Epithelial cell of prostate (primary cell): ENCODE data around the gene WFDC12.

ENCODE experiments used
- DNase-seq: peaks from one replicate; pipeline ENCODE4 v3.0.0-alpha.2; 2011; ENCODE audit warnings: low read depth, low spot score
- H3K27ac ChIP-seq: fragments of 450-650 bp; 2 replicates; pipeline ENCODE4 v1.5.1; 2017; ENCODE audit warnings: mild to moderate bottlenecking

The WFDC12 gene

DNA sequence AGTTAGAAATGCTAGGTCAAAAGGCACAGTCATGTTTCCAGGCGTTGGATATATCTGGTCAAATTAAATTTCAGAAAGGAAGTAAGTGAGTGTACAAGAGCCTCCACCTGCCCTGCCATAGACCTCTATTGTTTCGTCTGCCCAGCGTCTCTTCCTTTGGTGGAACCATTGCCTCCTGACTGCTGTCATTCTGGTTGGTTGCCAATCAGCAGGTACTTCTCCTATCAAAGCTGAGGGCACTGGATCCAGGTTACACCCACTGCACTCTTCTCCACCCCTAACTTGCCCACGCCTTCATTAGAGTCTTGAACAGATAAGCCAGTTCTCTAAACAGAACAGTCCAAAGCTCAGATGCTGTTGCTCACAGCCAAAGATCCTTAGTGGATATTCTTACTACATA, 6.7 kb downstream of the WFDC12 start:
- no peak overlapping the region for H3K27ac ChIP-seq
- DNase-seq = no peak

DNA sequence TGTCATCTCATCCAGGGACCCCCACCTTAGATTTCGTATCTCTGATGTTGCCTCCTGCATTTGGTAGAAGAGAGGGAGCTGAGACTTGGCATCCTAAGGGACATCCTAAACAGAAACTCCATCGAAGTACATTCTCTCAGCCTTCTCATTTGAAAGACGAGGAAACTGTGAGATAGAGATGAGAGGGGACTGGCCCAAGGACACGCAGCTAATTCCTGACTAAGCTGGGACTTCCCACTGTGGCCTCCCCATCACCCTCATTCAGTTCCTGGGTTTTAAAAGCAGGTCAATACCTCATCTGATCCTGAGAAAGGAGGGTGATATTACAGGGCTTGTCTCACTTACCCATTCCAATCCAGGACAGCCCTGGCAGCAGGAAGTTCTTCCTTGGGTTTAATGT, 8.4 kb downstream of the WFDC12 start:
- DNase-seq = no peak

GRCh38 chr20:45115386-45115774, 8.9 kb downstream of the WFDC12 start:
- H3K27ac ChIP-seq = peak overlapping the region; percentile 32
- DNase-seq = no peak

More for the DNA sequence above, 8.4 kb downstream of the WFDC12 start:
- no peak overlapping the region for H3K27ac ChIP-seq

GRCh38 chr20:45114465-45115385, 9.5 kb downstream of the WFDC12 start, which contains the start of gene WFDC5:
WFDC5 (minus strand) TSS chr20:45115174; CDS start chr20:45115083, 91 bp downstream.
- H3K27ac ChIP-seq = peak within 1 kb of the TSS; percentile 32
- peak; percentile 80 for DNase-seq

DNA sequence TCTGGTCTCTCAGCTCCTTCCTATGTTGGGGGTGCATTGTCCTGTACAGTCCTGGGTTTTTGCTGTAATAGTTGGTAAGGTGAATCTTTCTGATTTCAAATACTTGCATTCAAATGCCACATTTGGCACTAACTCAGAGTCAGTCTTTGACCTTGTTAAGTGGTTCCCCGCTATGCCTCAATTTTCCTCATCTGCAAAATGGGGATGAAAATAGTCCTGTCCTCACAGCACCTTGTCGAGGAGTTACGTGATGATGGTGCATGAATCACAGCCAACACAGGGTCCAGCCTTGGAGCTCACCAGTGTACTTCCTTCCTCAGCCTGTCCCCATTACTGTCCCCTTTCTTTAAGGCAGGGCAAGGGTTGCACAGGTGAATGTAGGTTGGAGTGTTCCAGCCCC, 10.4 kb downstream of the WFDC12 start:
- DNase-seq = no peak
- H3K27ac ChIP-seq = no peak overlapping the region

DNA sequence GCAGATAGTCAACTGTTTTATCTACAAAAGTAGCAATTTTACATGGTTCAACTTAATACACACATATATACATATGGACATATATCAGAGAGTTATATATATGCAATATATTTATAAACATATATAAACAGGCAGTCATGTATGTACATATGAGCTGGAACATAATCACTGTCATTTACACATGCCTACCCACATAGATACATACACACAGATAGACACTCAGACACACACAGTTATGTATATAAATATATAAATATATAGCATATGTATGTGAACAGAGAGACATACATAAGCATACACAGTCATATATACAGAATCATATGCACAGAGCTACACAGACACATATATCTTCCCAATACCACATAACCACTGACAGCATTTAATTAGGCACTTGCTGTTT, 11.5 kb downstream of the WFDC12 start:
- no peak overlapping the region for H3K27ac ChIP-seq
- DNase-seq = no peak

- H3K27ac ChIP-seq = no peak overlapping the region
- no peak for DNase-seq
Observed at GRCh38 chr20:45111799-45112471, 12.3 kb downstream of the WFDC12 start.

DNA sequence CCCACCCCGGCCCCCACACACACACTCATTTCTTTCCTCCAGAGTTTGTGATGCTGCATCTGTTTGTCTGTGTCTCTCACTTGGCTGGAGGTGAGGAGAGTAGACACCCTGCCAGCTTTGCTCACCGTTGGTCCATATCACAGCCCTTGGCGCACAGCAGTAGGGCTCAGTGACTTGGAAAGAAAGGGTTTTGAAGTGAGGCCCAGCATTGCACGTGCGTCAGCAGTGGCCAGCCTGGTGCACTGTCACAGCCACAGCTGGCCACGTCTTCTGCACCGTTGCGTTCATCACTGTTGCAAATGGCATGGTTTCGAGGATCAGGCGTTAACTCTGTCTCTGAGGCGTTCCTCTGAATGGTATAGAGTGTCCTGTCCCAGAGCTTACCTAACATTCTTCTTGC, 13.0 kb downstream of the WFDC12 start:
- H3K27ac ChIP-seq = no peak overlapping the region
- DNase-seq = no peak

DNA sequence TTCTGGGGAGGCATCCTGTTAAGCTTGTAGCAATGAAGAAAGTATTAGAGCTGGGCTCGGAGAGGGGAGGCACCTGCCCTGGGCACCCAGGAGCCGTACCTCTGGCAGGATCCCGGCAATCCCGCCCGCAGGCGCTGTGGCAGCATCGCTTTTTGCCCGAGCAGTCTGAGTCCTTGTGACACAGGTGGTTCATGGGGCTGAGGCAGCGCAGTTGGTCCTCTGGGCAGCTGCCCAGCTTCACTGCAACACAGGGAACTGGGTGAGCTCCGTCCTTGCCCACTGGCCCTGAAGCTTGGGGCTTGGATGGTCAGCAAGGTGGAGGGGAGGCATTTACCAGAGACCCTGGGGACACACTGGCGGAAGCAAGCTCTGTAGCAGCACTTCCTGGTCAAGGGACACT, 14.0 kb downstream of the WFDC12 start:
- DNase-seq = no peak
- no peak overlapping the region for H3K27ac ChIP-seq

DNA sequence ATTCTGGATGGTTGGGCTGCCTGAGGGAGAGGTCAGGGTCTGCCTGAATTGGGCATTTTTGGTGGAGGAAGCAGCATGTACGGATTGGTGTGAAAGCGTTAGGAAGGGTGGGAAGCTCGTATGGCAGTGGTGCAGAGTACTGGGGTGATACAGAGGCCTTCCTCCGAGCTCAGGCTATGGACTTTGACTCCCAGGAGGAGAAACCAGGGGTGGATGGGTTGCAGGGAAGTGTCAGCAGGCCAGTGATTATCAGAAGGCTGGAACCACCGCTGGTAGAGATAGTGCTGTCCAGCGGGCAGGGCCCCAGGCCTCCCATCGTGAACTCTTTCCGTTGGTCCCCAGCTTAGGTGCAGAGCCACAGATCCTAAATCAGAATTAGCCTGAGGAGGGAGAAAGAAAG, 14.6 kb downstream of the WFDC12 start:
- H3K27ac ChIP-seq = no peak overlapping the region
- DNase-seq = no peak

- peak overlapping the region; percentile 45 for H3K27ac ChIP-seq
- DNase-seq = no peak
Observed at GRCh38 chr20:45105317-45105716, 18.9 kb downstream of the WFDC12 start.

GRCh38 chr20:45104786-45105185, 19.5 kb downstream of the WFDC12 start:
- peak overlapping the region; percentile 45 for H3K27ac ChIP-seq

GRCh38 chr20:45103072-45103471, 21.2 kb downstream of the WFDC12 start:
- no peak for DNase-seq
- no peak overlapping the region for H3K27ac ChIP-seq

More at GRCh38 chr20:45104786-45105185, 19.5 kb downstream of the WFDC12 start:
- peak; percentile 75 for DNase-seq

DNA sequence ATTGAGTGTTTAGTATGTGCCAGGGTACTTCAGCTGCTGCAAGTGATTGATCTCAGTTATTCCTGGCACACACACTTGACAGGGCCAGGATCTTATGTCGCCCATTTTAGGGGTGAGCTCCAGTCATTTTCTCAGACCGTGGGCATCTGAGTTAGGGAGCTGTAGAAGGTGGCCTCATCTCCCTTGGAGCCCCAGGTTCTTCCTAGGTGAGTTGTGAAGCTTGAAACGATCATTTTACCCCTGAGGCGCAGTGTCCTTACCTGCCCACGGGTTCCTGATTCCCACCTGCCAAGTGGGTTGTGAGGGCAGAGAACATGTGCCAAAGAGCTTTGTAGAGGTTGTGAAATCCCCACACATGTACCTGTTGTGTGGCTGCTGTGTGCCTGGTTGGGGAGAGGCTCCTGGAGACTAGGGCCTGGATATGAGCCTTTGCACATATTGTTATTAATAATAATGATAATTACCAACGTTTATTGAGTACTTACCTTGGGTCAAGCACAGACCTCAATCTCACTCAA, 22.9 kb downstream of the WFDC12 start:
- DNase-seq = no peak

DNA sequence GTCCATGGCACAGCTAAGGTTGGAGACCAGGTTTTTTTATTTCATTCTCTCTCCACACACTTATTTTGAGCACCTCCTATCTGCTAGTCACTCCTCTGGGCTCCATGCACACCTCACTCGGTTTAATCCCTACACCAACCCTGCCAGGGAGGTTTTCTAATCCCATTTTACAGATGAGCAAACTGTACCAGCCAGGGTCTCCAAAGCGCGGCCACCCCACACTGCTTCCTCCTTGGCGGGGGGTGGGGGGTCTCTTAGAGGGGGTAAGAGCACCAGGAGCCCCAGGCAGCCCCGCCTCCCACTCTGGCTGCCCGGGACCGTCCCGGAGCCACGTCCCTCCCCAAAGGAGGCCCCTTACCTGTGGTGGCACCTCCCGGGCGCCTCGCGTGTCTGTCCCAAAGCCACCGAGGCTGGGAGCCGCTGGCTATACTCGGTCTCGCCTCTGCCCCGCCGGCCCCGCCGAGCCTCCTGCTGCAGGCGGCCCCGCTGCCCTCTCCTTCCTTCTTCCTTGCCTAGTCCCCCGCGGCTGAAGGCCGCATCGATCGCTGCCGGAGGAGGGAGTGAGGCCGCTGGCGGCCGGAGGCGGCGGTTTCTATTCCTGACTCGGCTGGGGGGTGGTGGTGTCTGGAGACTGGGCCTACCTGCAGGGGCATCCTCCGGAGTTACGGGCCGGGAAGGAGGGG, 23.6 kb downstream of the WFDC12 start, which contains the start of gene KCNS1:
Gene KCNS1, minus strand, starts transcription at position 565 of the 683 bp plus-strand sequence. CDS start 1,891 bp downstream, outside the sequence.
- no peak for DNase-seq
- no peak within 1 kb of the TSS for H3K27ac ChIP-seq

More for the DNA sequence above, 22.9 kb downstream of the WFDC12 start:
- no peak overlapping the region for H3K27ac ChIP-seq

DNA sequence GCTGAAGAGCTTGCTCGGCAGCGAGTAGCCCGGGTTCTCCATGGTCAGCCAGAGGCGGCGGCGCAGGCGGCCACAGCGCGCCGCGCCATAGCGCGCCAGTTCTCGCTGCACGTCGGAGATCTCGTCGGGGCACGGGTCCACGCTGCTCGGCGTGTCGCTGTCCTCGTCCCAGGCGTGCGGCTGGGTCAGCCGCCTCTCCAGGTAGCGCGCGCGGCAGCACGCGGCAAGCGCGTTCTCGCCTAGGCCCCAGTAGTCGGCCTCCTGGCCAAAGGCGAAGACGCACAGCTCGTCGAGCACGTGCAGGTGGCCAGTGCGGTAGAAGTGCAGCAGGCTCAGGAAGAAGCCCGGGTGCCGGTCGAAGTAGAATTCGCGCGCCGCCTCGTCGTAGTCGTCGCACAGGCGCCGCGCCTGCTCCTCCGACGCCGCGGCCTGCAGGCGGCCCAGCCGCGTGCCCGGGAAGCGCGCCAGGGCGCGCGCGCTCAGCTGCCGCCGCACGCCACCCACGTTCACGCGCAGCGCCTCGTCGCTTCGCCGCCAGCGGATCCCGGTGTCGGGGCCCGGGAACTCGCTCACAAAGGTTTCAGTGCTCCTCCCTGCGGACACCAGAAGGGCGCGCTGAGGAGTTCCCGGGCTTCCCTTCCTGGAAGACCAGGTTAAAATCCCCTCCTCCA, 26.0 kb downstream of the WFDC12 start:
- DNase-seq = no peak
- no peak overlapping the region for H3K27ac ChIP-seq

GRCh38 chr20:45097485-45098102, 26.7 kb downstream of the WFDC12 start:
- no peak for DNase-seq
- no peak overlapping the region for H3K27ac ChIP-seq

- H3K27ac ChIP-seq = no peak overlapping the region
- DNase-seq = no peak
Observed at GRCh38 chr20:45096781-45097180, 27.5 kb downstream of the WFDC12 start.

DNA sequence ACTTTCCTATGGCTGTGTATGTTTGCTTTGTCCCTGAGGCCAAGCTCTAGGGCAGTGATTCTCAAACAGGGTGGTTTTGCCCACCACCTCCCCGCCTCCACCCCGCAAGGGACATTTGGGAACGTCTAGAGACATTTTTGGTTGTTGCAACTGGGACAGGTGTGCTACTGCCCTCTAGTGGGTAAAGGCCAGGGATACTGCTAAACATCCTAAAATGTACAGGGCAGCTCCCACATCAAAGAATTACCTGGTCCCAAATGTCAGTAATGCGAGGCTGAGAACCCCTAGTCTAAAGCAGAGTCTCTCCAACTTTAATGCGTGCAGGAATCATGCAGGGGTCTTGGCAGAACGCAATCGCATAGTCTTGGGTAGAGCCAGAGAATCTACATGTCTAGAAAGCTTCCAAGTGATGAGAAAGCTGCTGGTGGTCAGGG, 28.4 kb downstream of the WFDC12 start:
- H3K27ac ChIP-seq = no peak overlapping the region
- no peak for DNase-seq
